DMS 273 (cell line): ENCODE data around the gene MRPL9.

Experiments used
- DNase-seq: peaks from one replicate; lab custom pipeline; 2025; ENCODE audit not compliant: unreplicated experiment; lab: John Stamatoyannopoulos, UW

MRPL9 gene

GRCh38 chr1:151762941-151763921 lies at the start of gene MRPL9:
Gene MRPL9, minus strand, starts transcription at chr1:151763496. Its CDS starts 17 bp downstream, at chr1:151763479.
- peak; percentile 96 for DNase-seq

GRCh38 chr1:151811181-151811580 lies 47.9 kb upstream of the MRPL9 start:
- peak; percentile 65 for DNase-seq

GRCh38 chr1:151809985-151810556 lies 46.8 kb upstream of the MRPL9 start:
- no peak for DNase-seq

GRCh38 chr1:151809290-151809984 lies 46.1 kb upstream of the MRPL9 start:
- DNase-seq: no peak

- no peak for DNase-seq
Observed at GRCh38 chr1:151807766-151808165, 44.5 kb upstream of the MRPL9 start.

- peak; percentile 14 for DNase-seq
Observed at GRCh38 chr1:151807131-151807530, 43.8 kb upstream of the MRPL9 start.

GRCh38 chr1:151806170-151806569 lies 42.9 kb upstream of the MRPL9 start:
- DNase-seq: no peak

GRCh38 chr1:151805066-151805820 lies 41.9 kb upstream of the MRPL9 start, which contains the start of gene LINGO4:
Gene LINGO4, minus strand, starts transcription at chr1:151805419. Its CDS starts 2,715 bp downstream, at chr1:151802704.
- no peak for DNase-seq

- DNase-seq: no peak
Observed at GRCh38 chr1:151803915-151804314, 40.6 kb upstream of the MRPL9 start.

GRCh38 chr1:151803164-151803563 lies 39.9 kb upstream of the MRPL9 start:
- no peak for DNase-seq

- DNase-seq: no peak
Observed at GRCh38 chr1:151802372-151802771, 39.1 kb upstream of the MRPL9 start.

GRCh38 chr1:151801846-151802245 lies 38.5 kb upstream of the MRPL9 start:
- no peak for DNase-seq

GRCh38 chr1:151801310-151801820 lies 38.1 kb upstream of the MRPL9 start:
- DNase-seq: no peak

GRCh38 chr1:151800830-151801229 lies 37.5 kb upstream of the MRPL9 start:
- DNase-seq: no peak

- DNase-seq: no peak
Observed at GRCh38 chr1:151799179-151800022, 36.1 kb upstream of the MRPL9 start.

- no peak for DNase-seq
Observed at GRCh38 chr1:151798571-151798970, 35.3 kb upstream of the MRPL9 start.

- peak; percentile 56 for DNase-seq
Observed at GRCh38 chr1:151790940-151791651, 27.8 kb upstream of the MRPL9 start.

GRCh38 chr1:151790071-151790939 lies 27.0 kb upstream of the MRPL9 start, which contains the start of gene TDRKH:
Gene TDRKH, minus strand, starts transcription at chr1:151790500. Its CDS starts 7,478 bp downstream, at chr1:151783022.
- peak; percentile 99 for DNase-seq
